ENCODE data around the gene BAHCC1.

BAHCC1 gene

DNA sequence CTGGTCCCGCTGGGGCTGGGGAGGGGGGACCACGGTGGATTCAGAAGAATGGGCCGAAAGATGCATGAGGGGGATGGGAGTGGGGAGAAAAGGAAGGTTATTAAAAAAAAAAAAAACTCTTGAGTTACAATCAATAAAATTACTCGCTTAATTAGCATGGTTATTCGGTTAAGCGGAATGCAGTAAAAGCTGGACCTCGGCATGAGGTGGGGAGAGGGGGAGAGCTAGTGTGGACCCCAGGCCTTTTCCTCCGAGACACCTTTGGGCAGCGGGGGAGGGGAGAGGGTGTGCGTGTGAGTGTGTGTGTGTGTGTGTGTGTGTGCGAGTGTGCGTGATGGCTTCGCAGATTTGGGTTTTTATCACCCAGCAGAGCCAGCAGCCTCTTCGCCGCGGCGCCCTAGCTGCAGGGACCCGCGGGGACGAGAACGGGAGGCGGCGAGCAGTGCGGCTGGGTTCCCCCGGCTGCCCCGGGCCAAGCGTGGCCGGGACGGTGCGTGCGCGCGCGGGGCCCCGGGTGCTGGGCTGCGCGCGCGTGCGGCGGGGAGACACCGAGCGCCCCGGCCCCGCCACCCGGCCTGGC, 3.7 kb downstream of the BAHCC1 start:
- DNase-seq = no peak

DNA sequence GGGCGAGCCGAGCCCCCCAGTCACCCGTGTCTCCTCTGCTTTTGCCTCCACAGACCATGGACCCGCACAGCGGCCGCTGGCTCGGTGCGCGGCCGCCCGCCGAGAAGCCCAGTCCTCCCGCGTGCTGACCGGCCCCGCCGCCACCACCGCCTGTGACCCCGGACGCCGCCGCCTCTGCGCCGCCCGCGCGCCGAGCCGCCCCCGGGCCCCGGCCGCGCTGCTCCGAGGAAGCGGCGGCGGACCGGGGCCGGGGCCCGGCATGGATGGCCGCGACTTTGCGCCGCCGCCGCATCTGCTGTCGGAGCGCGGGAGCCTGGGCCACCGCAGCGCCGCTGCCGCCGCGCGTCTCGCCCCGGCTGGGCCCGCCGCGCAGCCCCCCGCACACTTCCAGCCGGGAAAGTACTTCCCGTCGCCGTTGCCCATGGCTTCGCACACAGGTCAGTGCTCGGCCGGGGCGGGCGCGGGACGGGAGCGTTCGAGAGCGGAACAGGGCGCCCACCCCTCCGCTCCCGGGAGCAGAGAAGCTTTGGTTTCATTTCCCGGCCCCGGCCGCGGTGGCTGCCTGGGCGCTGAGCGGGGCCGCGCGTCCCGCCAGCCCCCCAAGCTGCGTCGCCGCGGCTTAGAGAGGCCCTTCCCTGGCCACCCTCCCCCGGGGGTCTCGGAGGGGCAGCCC, 4.4 kb downstream of the BAHCC1 start:
- no peak for DNase-seq

DNA sequence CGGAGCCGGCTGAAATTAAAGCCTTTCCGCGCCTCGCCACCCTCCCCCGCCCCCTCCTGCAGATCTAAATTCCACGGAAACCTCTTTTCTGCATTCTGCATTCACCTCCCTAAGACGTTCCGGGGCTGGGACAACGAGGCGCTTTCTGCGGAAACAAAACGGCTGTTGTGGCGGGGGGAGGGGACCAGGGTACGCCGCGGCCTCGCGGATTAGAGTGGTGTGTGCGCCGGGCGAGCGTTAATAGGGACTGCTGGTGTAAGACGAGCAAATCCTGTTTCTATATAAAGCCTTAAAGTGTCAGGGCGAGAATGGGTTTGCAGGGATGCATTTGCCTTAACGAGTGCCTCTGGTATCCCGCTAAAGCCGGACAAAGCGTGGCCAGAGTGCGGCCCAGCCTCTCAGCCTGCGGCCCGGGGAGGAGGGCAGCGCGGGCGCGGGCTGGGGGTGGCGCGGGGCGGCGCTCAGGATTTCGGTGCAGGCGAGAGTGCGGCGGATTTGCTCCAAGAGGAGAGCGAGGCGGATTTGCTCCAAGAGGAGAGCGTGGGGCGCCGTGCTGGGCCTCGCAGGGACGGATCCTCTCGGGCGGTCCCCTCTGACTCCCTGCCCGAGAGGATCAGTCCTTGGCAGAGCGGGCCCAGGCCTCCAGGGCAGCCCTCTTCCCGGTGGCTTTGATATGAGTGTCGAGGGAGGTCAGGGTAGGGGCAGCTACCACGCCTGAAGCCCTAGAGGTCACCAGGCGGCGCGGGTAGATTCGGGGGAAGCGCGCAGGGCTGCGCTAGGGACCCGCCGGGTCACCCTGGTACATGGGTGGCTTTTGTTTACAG, 5.1 kb downstream of the BAHCC1 start:
- no peak for DNase-seq

DNA sequence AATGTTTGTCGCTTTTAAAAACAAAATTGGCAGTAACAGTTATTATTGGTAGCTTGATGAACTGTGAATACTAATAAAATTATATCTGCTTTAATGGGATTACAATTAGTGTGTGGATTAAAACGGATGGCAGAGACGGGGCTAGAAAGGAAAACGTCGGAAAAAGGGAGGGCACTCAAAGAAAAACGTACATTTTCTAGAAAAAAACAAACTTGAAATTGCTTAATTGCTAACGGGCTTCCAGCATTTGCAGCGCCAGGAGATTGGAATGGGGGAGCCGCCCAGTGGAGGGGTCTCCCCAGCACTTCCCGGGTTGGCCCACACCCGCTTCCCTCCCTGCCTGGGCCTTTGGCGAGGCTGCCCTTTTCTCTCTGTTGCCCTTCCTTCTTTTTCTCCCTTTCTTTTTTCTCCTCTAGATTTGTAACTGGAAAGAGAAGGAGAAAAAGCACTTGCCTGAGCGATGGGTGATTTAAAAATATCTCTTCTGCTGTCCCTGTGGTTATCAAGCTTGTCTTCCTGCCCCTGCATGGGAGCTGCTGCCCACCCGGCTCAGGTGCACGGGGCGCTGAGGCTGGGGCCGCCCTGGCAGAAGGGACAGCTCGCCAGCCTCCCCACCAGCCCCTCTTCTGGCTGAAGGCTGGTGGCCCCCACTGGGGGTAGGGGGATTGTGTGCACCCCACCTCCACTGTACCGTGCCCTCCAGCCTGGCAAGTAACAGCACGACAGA, 5.9 kb downstream of the BAHCC1 start:
- no peak for DNase-seq

DNA sequence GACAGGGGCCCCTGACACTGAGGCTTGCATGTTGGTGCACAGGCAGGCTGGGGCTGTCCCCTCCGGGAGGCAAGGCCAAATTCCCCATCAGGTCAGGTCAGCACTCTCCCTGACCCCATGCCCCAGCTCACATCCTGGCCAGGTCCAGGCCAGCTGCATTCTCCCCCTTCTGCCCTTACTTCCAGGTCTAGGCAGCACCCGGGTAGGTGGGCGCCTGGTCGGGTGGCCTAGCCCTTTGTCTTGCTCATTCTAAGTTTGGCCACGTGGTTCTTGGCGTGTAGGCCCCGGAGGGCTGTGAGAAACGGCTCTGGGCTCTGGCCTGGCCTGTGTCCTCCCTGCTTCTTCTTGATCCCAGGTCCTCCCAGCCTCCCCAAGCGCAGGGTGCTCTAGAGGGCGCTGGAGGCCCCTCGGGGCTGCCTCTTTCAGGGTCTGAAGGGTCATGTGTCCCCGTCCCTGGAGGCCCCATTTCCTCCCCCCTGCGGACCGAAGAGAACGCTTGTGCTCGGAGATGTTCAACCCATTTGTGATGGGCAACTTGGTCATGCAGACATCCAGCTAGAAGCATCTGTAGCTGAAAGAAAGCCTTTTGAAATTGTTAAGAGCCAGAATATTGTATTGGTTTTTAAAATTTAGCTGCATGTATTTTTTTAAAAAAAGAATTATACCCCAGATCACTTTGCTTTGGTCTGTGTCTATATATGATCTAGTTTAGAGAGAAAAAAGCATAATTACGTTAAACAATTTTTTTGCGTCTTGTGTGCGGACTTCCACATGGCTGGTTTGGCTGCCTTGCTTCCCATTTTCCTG, 6.7 kb downstream of the BAHCC1 start:
- DNase-seq = no peak

DNA sequence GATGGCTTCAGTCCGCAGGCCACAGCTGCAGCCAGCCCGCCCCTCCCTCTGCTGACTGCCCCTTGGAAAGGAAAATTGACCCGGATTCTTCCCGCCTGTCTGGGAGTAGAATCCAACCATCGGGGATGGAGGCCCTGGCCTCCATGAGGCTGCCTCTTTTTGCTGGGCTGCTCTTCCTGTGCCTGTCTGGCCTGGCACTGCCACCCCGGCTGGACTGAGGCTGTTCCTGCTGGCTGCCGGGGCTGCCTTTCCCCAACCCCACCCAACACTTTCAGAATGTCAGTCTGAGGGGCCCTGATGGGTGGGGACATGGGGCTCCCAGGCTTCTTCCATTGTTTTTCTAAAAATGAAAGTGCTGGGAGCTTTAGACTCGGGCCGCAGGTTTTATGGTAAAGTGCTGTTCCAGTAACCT, 7.3 kb downstream of the BAHCC1 start:
- no peak for DNase-seq

DNA sequence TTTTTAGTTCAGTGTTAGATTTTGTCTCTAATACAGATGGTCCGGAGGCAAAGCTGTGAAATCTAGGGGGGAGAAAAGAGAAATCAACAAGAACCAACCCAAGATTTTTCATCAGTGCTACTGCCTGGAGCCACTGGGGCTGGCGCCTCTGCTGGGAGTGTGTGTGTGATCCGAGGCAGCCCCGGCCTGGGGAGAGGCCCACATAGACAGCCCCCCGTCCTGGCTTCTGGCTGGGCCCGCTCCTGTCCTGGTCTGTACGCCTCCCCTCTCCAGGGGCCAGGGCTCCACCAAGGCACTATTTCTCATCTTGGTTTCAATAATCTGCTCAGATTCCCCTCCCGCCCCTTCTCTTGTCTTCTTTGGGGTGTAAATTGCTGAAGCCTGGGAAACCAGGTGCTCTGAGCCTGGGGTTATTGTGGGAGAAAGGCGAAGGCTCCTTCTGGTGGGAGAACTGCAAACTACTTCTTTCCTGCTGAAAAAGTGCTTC, 7.8 kb downstream of the BAHCC1 start:
- DNase-seq = no peak

DNA sequence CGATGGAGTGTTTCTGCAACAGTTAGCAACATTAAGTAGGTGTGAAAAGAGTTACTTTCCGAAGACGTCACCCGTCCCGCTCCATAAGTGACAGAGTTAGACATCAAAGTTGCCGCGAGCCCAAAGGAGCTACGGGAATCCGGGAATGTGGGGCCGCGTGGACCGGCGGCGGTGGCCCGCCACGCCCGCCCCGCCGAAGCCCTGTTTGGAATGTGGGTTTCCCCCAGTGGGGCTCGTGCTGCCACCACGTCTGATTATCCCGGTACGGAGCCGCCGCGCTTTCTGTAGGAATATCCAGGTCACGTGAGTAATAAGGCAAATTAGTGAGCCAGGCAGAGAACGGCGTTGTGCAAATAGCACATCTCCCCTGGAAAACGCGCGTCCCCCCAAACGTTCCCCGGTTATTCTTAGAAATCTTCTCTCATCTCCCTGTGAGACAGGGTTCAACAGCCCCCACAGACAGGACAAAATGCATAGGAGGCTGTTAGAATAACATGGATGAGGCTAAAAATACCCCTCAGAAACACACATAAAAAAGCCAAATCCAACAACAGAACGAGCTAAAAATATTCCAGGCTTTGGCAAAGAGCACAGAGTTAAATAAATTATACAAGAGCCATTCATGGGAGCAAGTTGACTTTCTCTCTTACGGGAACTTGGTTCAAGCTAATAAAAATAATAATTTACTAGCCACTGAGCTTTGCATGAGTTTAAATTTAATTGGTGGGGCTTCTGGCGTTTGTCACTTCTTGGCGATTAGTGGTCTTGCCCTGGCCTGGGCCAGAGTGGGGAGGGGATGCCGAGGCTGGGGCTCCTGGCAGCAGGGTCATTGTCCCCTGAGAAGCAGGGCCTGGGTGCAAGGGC, 8.6 kb downstream of the BAHCC1 start:
- DNase-seq = no peak

DNA sequence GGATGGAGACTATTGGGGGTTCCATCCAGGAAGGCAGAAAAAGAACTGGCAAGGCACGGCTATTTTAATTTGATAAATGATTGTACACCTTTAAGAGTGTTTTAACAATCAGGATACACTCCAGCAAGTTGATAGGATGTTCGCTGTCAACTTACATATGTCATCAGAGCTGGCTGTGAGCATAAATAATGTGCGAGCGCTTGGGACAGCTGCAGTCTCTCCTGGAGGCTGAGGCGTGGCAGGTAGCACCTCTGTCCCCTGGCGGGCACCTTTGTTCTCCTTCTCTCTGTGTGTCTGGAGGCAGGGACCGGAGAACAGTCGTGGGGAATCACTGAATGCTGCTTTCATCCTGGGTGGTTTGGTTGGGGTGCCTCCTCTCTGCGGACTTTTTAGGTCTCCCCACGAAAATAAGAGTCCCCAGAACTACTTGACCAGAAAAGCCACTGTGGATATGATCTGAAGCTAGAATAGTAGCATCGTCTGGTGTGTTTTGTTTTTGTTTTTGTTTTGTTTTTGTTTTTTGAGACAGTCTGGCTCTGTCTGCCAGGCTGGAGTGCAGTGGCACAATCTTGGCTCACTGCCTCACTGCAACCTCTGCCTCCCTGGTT, 9.4 kb downstream of the BAHCC1 start:
- no peak for DNase-seq

DNA sequence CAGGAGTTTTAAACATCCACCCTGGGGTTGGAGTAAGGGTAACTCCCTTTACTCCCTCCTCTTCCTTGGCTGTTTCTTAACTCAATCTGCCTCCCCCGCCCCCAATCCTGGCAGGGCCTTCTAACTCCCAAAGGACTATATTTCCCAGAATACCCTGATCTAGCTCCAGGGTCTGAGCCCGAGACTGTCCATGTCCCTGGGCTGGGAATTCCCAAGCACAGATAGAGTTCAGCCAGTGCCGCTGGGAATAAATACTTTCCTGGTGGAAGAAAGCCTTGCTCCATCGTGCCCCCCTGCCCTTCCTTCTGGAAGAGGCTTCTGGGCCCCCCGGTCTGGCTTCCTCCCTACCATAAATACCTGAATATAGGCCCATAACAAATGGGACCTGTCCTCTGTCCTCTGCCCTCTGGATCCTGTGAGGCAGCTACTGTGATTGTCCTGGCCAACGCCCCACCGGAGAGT, 10.2 kb downstream of the BAHCC1 start:
- DNase-seq = no peak

DNA sequence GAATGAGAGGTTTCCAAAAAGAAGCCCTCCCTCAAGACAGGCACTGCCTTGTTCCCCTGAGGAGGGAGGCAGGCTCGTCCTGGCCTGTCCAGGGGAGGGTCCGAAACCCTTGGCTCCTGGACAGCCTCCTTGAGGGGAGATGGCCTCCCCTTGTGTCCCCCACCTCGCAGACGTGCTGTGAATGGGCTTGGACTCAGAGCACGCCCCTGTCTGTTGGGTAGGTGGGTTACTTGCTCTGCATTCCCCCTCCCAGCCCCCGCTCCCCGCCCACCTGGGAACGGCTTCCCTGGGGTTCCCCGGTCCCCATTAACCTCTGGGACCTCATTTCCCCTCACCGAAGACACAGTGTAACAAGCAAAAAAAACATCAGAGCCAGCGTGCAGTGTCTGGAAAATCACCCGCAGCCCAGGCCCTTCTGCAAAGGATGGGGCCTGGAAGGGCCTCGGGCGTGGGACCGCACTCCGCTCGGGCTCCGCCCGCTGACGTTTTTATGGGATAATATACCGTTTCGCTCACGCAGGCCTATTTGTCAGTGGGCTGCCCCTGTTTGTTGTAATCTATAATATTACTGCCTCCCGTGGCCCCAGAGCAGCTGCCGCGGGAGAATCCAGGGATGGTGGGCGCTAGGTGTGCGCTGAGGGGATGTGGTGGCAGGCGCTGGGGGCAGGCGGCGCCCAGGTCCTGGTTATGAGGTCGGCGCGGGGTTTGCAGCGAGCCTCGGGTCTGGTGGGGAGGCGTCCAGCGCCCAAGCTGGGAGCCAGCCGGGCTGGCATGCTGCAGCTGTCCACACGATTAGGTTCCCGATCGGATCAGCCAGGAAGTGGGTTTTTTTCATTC, 11.1 kb downstream of the BAHCC1 start:
- no peak for DNase-seq

DNA sequence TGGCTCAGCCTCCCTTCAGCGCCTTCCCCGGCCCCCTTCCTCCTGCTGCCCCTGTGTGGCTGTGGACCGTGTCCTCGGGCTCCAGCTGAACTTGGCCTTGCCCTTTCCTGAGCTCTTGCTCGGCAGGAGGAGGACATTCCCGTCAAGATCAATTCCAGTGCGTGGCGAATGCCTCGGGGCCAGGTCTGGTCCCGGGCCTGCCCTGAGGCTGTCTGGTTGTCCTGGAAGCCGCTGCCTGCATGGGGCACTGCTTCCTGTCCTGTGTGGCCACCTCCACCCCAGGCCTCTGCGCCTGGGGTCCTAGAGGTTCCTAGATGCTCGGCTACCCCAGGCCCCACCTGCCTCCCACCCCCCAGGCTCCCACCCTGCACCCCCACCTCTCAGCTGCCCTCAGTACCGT, 12.8 kb downstream of the BAHCC1 start:
- no peak for DNase-seq

DNA sequence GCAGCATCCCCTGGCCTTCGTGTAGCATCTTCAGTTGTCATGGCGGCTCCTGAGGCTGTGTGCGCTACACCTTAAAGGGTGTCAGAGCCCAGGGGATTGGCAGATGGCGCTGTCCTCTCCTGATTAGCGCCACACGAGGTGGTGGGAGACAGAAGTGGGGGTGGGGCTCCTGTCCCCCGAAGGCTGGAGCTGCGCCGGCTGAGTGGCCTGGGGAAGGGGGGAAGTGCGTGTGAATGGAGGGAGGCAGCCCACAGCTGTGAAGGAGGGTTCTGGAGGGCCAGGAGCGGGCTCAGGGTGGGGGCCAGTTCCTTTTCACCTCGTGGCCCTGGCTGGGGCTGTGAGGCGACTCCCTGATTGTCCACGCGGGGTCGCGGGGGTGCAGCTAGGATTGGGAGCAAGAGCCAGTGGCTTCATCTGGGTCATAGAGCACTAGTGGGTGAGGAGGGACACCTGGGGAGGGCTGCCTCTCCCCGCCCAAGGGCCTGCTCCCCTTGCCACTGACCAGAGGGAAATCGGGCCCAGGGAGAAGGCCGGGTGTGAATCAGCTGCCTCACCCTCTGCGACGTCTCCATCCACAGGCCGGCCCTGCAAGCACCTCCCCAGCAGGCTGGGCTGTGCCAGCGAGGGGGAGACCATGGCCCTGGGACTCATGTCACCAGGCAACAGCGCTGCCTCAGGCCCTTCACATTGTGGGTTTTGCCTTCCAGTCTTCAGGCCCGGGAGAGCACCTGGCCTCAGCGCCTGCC, 14.1 kb downstream of the BAHCC1 start:
- no peak for DNase-seq

DNA sequence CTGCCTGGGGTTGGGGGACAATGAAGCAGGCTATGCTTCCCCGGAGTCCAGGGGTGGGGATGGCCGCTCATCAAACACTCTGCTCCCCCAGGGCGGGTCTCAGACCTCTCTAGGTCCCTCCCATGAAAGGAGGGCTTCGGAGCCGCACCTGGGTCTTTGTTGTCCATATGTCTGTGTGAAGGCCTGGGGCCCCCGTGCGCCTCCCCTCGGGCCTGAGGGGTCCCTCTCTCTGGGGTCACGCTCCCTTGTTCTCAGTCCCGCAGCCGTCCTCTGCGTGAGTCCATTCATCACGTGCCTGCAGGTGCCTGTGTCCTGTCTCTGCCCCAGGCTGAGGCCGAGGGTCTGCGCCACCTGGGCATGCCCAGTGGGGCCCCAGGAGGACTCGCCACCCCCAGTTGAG, 15.6 kb downstream of the BAHCC1 start:
- DNase-seq = no peak

DNA sequence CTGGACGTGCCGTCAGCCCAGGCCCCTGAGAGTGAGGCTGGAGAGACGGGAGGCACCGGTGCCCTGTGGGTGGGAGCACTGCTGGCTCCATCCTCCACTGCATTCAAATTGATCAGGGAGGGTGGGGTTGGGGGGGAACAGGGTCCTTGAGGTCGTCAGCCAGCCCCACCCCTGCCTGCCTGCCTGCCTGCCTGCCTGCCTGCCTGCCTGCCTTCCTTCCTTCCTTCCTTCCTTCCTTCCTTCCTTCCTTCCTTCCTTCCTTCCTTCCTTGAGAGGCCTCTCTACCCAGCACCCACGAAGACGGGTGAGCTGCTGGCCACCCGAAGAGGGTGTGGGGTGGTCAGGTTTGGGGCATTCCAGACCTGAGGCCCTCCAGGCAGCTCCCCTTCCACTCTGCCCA, 16.0 kb downstream of the BAHCC1 start:
- DNase-seq = no peak

DNA sequence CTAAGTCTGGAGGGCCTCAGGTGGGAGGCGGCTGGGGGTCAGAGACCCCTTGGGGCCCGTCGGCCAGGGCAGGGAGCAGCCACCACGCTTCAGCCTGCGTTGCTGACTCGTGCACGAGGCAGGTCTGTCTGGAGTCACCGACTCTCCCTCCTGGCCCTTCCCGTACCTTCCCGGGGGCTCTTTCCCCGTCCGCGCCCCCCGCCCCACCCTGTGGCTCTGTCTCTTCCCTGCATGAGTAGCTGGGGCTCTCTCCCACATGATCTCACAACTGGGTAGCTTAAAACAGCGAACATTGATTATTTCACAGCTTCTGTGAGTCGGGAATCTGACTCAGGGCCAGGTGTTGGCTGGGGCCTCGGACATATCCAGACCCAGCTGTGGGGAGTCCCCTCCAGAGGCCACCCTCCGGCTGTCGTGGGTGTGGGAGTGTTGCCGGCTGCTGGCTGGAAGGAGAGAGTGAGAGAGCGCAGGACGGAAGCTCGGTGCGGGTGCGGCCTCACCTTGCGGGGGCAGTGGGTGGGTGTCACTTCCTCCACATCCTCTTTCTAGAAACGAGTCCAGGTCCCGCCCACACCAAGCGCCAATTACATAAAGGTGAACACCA, 17.3 kb downstream of the BAHCC1 start:
- DNase-seq = no peak

DNA sequence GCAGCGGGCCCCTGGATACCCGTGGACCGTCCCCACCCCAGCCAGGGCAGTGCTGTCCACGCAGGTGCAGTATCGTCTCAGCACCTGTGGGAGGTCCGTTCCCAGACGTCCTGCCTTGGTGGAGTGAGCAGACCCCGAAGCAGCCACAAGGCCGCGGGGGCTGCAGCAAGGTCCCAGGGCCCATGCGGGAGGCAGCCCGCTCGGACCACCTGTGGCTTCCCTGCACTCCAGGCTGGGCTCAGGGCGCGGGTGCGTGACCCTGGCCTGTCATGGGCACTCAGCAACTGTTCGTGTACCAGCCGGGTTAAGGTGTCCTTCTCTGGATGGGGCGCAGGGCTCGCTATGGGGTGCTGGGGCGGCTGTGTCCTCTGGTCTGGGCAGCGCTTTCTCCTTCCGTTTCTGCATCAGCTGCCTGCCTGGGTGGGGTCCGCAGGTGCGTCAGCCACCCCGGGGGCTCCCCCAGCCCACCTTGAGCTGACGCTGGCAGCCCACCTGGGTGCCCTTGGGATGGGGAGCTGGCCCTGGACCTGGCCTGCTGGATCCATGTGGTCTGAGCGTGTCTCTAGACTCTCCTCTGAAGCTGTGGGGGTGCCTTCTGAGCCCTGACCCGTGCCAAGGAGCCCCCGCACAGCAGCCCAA, 18.4 kb downstream of the BAHCC1 start:
- no peak for DNase-seq

All from cerebellar nuclear complex (tissue), 1 donor.